ENCODE results near the gene ETNK1. TPM values are rescaled to one million over a fixed set of nuclear protein-coding genes. Genes with fewer than 3 reads are reported as not detected.
"Not testable (repeated sequence)": the region's sequence is repeated elsewhere in the genome, so short reads cannot be mapped to it uniquely, and the experiment has no call there.

The ETNK1 gene
- total RNA-seq, 1 donor from 2014 or later: 105 TPM

DNA sequence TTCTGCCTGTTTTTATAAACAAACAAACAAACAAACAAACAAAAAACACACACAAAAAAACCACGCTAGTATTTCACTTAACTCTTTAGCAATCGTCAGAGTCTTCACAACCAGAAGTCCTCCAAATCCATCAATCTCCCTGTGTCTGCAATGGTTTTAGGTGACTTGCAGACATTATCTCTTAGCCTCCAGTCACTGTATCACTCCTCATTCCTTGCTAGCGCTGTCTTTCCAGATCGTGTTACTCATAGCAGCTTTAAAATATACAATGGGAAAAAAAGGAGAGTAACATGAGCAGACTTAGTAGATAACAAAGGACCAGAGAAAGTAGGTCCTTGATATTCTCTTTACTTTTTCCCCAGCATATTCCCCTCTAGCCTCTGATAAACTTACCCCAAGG is 15.5 kb upstream of the ETNK1 start:
- Mint-ChIP-seq H3K27ac (no peak overlapping the region), H3K36me3 (peaks cover 6% of the 10 kb centered on the region), H3K4me1 (no peaks in the 10 kb centered on the region), H3K27me3 (ENCODE audit: low read depth) (no peaks in the 10 kb centered on the region), H3K4me3 (no peak overlapping the region), H3K9me3 (peaks cover 33% of the 10 kb centered on the region)
- DNase-seq (ENCODE audit: low spot score in 2 of 2, unreplicated experiment in 2 of 2): no peak
- TF ChIP-seq, protein P1, sequence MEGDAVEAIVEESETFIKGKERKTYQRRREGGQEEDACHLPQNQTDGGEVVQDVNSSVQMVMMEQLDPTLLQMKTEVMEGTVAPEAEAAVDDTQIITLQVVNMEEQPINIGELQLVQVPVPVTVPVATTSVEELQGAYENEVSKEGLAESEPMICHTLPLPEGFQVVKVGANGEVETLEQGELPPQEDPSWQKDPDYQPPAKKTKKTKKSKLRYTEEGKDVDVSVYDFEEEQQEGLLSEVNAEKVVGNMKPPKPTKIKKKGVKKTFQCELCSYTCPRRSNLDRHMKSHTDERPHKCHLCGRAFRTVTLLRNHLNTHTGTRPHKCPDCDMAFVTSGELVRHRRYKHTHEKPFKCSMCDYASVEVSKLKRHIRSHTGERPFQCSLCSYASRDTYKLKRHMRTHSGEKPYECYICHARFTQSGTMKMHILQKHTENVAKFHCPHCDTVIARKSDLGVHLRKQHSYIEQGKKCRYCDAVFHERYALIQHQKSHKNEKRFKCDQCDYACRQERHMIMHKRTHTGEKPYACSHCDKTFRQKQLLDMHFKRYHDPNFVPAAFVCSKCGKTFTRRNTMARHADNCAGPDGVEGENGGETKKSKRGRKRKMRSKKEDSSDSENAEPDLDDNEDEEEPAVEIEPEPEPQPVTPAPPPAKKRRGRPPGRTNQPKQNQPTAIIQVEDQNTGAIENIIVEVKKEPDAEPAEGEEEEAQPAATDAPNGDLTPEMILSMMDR (IDR thresholded peaks at IDR 0.05; ENCODE audit: unreplicated experiment): no peak

- H3K4me1 Mint-ChIP-seq: no peaks in the 10 kb centered on the region
- DNase-seq (ENCODE audit: low spot score in 2 of 2, unreplicated experiment in 2 of 2): no peak
- H3K27ac Mint-ChIP-seq: no peak overlapping the region
- H3K36me3 Mint-ChIP-seq: peaks cover 10% of the 10 kb centered on the region
- H3K9me3 Mint-ChIP-seq: peaks cover 39% of the 10 kb centered on the region
- TF ChIP-seq, protein P1 (IDR thresholded peaks at IDR 0.05; ENCODE audit: unreplicated experiment): no peak
- H3K27me3 Mint-ChIP-seq (ENCODE audit: low read depth): no peaks in the 10 kb centered on the region
- no peak overlapping the region for H3K4me3 Mint-ChIP-seq
Measured at GRCh38 chr12:22610131-22610530, 14.8 kb upstream of the ETNK1 start.

DNA sequence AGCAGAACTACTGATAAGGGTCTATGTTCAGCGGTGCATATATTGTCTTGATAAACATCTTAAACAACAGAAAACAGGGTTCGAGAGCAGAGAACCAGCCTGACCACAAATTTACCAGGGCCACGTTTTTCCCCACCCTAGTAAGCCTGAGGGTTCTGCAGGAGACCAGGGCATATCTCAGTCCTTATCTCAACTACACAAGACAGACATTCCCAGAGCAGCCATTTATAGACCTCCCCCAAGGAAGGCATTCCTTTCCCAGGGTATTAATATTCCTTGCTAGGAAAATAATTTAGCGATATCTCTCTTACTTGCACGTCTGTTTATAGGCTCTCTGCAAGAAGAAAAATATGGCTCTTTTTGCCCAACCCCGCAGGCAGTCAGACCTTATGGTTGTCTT is 12.1 kb upstream of the ETNK1 start:
- Mint-ChIP-seq H3K9me3 (peaks cover 45% of the 10 kb centered on the region), H3K36me3 (peaks cover 12% of the 10 kb centered on the region)
- H3K27me3 Mint-ChIP-seq (ENCODE audit: low read depth); H3K27ac Mint-ChIP-seq; DNase-seq (ENCODE audit: low spot score in 2 of 2, unreplicated experiment in 2 of 2); H3K4me1 Mint-ChIP-seq; H3K4me3 Mint-ChIP-seq: not testable (repeated sequence)

GRCh38 chr12:22615963-22616501 is 8.9 kb upstream of the ETNK1 start:
- peaks cover 37% of the 10 kb centered on the region for H3K9me3 Mint-ChIP-seq

DNA sequence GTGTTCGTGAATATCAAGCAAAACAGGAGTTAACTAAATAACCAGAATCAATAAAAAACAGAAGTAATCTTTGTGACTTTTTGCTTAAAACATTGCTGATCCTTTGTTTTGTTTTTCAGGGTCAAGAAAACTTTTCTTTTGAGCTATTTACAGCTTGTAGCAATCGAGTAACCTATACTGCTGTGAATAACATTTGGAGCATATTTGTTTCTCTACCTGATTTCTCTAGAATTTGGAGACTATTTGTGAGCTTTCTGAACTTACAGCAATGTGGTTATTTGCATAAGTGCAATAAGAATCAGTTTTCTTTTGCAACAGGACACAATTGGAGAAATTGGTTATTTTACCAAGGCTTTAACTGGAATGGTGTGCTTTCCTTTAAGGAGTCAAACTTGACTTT is 7.3 kb upstream of the ETNK1 start:
- no peak for DNase-seq (ENCODE audit: low spot score in 2 of 2, unreplicated experiment in 2 of 2)
- Mint-ChIP-seq H3K27ac (no peak overlapping the region), H3K4me3 (no peak overlapping the region), H3K4me1 (no peaks in the 10 kb centered on the region), H3K9me3 (peaks cover 25% of the 10 kb centered on the region), H3K36me3 (peaks cover 8% of the 10 kb centered on the region), H3K27me3 (ENCODE audit: low read depth) (peaks cover 3% of the 10 kb centered on the region)
- TF ChIP-seq, protein P1 (IDR thresholded peaks at IDR 0.05; ENCODE audit: unreplicated experiment): no peak

More at GRCh38 chr12:22615963-22616501, 8.9 kb upstream of the ETNK1 start:
- Mint-ChIP-seq H3K4me3 (no peak overlapping the region), H3K36me3 (peaks cover 12% of the 10 kb centered on the region), H3K27me3 (ENCODE audit: low read depth) (peaks cover 3% of the 10 kb centered on the region), H3K27ac (no peak overlapping the region), H3K4me1 (no peaks in the 10 kb centered on the region)
- DNase-seq (ENCODE audit: low spot score in 2 of 2, unreplicated experiment in 2 of 2): no peak
- TF ChIP-seq, protein P1 (IDR thresholded peaks at IDR 0.05; ENCODE audit: unreplicated experiment): no peak

- Mint-ChIP-seq H3K27ac (peak overlapping the region; percentile 97), H3K4me3 (peak overlapping the region; percentile 81), H3K36me3 (no peaks in the 10 kb centered on the region), H3K27me3 (ENCODE audit: low read depth) (peaks cover 3% of the 10 kb centered on the region), H3K4me1 (peaks cover 39% of the 10 kb centered on the region), H3K9me3 (no peaks in the 10 kb centered on the region)
- TF ChIP-seq, protein P1 (IDR thresholded peaks at IDR 0.05; ENCODE audit: unreplicated experiment): no peak
- no peak for DNase-seq (ENCODE audit: low spot score in 2 of 2, unreplicated experiment in 2 of 2)
Measured at GRCh38 chr12:22624548-22624869, 462 bp upstream of the ETNK1 start.

Measured in mesothelial cell of epicardium (in vitro differentiated cells).